HG02938 (cell line): ENCODE measurements around the gene DEFB129.
"Not testable (repeated sequence)": the region's sequence is repeated elsewhere in the genome, so short reads cannot be mapped to it uniquely, and the experiment has no call there.

Source experiments
- ATAC-seq: cut with Tn5 transposase; IDR thresholded peaks from one replicate; pipeline ENCODE4 v1.9.1; 2021; ENCODE audit warnings: mild to moderate bottlenecking, moderate library complexity; ENCODE audit not compliant: unreplicated experiment

The DEFB129 gene

GRCh38 chr20:226958-227357, at the start of gene DEFB129:
DEFB129 (plus strand) TSS chr20:227258; CDS start chr20:227289, 31 bp downstream.
- ATAC-seq, result no peak

GRCh38 chr20:184288-184687, 42.8 kb upstream of the DEFB129 start:
- no peak for ATAC-seq

- no peak for ATAC-seq
Measured at GRCh38 chr20:187733-188132, 39.3 kb upstream of the DEFB129 start.

GRCh38 chr20:189611-190010, 37.4 kb upstream of the DEFB129 start, which contains the start of gene DEFB128:
DEFB128 (minus strand) TSS chr20:189711; CDS start chr20:189623, 88 bp downstream.
- no peak for ATAC-seq

- no peak for ATAC-seq
Measured at GRCh38 chr20:198225-198624, 28.8 kb upstream of the DEFB129 start.

GRCh38 chr20:199996-200395, 27.1 kb upstream of the DEFB129 start:
- no peak for ATAC-seq

GRCh38 chr20:203630-204029, 23.4 kb upstream of the DEFB129 start:
- not testable (repeated sequence) for ATAC-seq

- ATAC-seq, result no peak
Measured at GRCh38 chr20:208942-209566, 18.0 kb upstream of the DEFB129 start.

- ATAC-seq, result no peak
Measured at GRCh38 chr20:210809-211502, 16.1 kb upstream of the DEFB129 start.

GRCh38 chr20:214383-214782, 12.7 kb upstream of the DEFB129 start:
- no peak for ATAC-seq

- no peak for ATAC-seq
Measured at GRCh38 chr20:215796-216195, 11.3 kb upstream of the DEFB129 start.

- no peak for ATAC-seq
Measured at GRCh38 chr20:217266-217665, 9.8 kb upstream of the DEFB129 start.

GRCh38 chr20:219290-220115, 7.6 kb upstream of the DEFB129 start:
- no peak for ATAC-seq

GRCh38 chr20:221258-221830, 5.7 kb upstream of the DEFB129 start:
- no peak for ATAC-seq

GRCh38 chr20:225879-226278, 1.2 kb upstream of the DEFB129 start:
- ATAC-seq, result not testable (repeated sequence)

GRCh38 chr20:227439-228105, 514 bp downstream of the DEFB129 start:
- no peak for ATAC-seq

- ATAC-seq, result no peak
Measured at GRCh38 chr20:235891-236290, 8.8 kb downstream of the DEFB129 start.

- no peak for ATAC-seq
Measured at GRCh38 chr20:237489-237888, 10.4 kb downstream of the DEFB129 start.

- no peak for ATAC-seq
Measured at GRCh38 chr20:237929-238328, 10.9 kb downstream of the DEFB129 start.

- ATAC-seq, result no peak
Measured at GRCh38 chr20:242905-243304, 15.8 kb downstream of the DEFB129 start.

GRCh38 chr20:251354-251753, 24.3 kb downstream of the DEFB129 start:
- ATAC-seq, result no peak
